A549 (cell line): Measurements from ENCODE around the gene DEFB126. TPM values are rescaled to one million over a fixed set of nuclear protein-coding genes. Genes with fewer than 3 reads are reported as not detected.
"Not testable (repeated sequence)": the region's sequence is repeated elsewhere in the genome, so short reads cannot be mapped to it uniquely, and the experiment has no call there.

Experiments used
- ATAC-seq, 2 experiments: fragments of 200-7000 bp in 1 of 2; fragments of >200 bp in 1 of 2; cut with Nextera tagmentation in 1 of 2; cut with Tn5 transposase in 1 of 2; 3 replicates each; pipeline versions ENCODE4 v1.8.0 to v1.9.1; 2018 to 2020; ENCODE audit warnings: mild to moderate bottlenecking in 1 of 2, moderate library complexity in 1 of 2
- CTCF ChIA-PET: fragments of 300-600 bp; sonication (Branson Sonifier 250); formaldehyde crosslinking; extraction: SDS; loops from one replicate; lab custom pipeline; 2021; ENCODE audit warnings: antibody characterized with exemption, inconsistent platforms; lab: Yijun Ruan, JAX
- POLR2A ChIA-PET: fragments of 350-600 bp; formaldehyde crosslinking; extraction: SDS; loops from one replicate; lab custom pipeline; 2021; ENCODE audit warnings: antibody characterized with exemption, inconsistent platforms; lab: Yijun Ruan, JAX
- DNase-seq, 2 experiments: peaks; one replicate each; pipeline versions ENCODE4 v3.0.0 to v3.0.0-alpha.2; 2011 to 2016; ENCODE audit warnings: low read depth in 1 of 2, low spot score in 1 of 2
- FAIRE-seq: peaks from 2 replicates; lab custom pipeline; 2011; peaks lifted over from hg19 to GRCh38; lab: Jason Lieb, UNC
- H3K27ac ChIP-seq, 2 experiments: fragments of >200 bp; sonication (Bioruptor Twin); formaldehyde crosslinking; 3 replicates each; pipeline ENCODE4 v1.5.1; 2016 to 2017
- H3K4me1 ChIP-seq: fragments of >200 bp; sonication (Bioruptor Twin); formaldehyde crosslinking; 3 replicates; pipeline ENCODE4 v1.6.1; 2016
- H3K4me2 ChIP-seq: fragments of >200 bp; sonication (Bioruptor Twin); formaldehyde crosslinking; 3 replicates; pipeline ENCODE4 v1.6.1; 2016
- H3K4me3 ChIP-seq: fragments of >200 bp; sonication (Bioruptor Twin); formaldehyde crosslinking; 3 replicates; pipeline ENCODE4 v1.5.1; 2016
- H3K9me3 ChIP-seq: fragments of >200 bp; sonication (Bioruptor Twin); formaldehyde crosslinking; 3 replicates; pipeline ENCODE4 v1.6.1; 2016
- ATOH8 ChIP-seq: fragments of 250-450 bp; sonication (Bioruptor Pico); IDR thresholded peaks from 2 replicates; pipeline ENCODE4 v1.5.0; 2020; ENCODE audit warnings: low read depth, mild to moderate bottlenecking, moderate library complexity
- BHLHE40 ChIP-seq: IDR thresholded peaks from 2 replicates; pipeline ENCODE4 v1.6.1; 2012; ENCODE audit warnings: low read depth, low read length, inconsistent platforms
- CBX2 ChIP-seq: fragments of 200-600 bp; sonication (generic); IDR thresholded peaks from 2 replicates; pipeline ENCODE4 v1.6.1; 2016; ENCODE audit warnings: low read depth, mild to moderate bottlenecking, borderline replicate concordance
- CBX8 ChIP-seq: fragments of 200-600 bp; sonication (generic); IDR thresholded peaks from 2 replicates; pipeline ENCODE4 v1.6.1; 2016
- CEBPB ChIP-seq, 2 experiments: fragments of >200 bp in 1 of 2; sonication (Bioruptor Twin) in 1 of 2; formaldehyde crosslinking in 1 of 2; IDR thresholded peaks; 2 replicates each; pipeline ENCODE4 v1.6.1; 2012 to 2016
- E2F6 ChIP-seq: IDR thresholded peaks from 2 replicates; pipeline ENCODE4 v1.6.1; 2012; ENCODE audit warnings: low read depth, borderline replicate concordance
- EHMT2 ChIP-seq: fragments of 200-600 bp; sonication (generic); IDR thresholded peaks from 2 replicates; pipeline ENCODE4 v1.6.1; 2016; ENCODE audit warnings: antibody characterized with exemption, low read depth, mild to moderate bottlenecking, moderate library complexity
- ELK1 ChIP-seq: fragments of 150-350 bp; IDR thresholded peaks from 2 replicates; pipeline ENCODE4 v1.6.1; 2014; ENCODE audit warnings: low read depth, mild to moderate bottlenecking, low read length
- EP300 ChIP-seq, 2 experiments: fragments of >200 bp; sonication (Bioruptor Twin); formaldehyde crosslinking; IDR thresholded peaks; 2 replicates in 1 of 2; 3 replicates in 1 of 2; pipeline ENCODE4 v1.6.1; 2016 to 2017
- ESRRA ChIP-seq: fragments of 150-350 bp; IDR thresholded peaks from 2 replicates; pipeline ENCODE4 v1.6.1; 2014; ENCODE audit warnings: mild to moderate bottlenecking, low read length, borderline replicate concordance
- FOXS1 ChIP-seq: fragments of 250-450 bp; sonication (Bioruptor Pico); IDR thresholded peaks from 2 replicates; pipeline ENCODE4 v1.5.0; 2020; ENCODE audit warnings: mild to moderate bottlenecking, moderate library complexity
- HDAC2 ChIP-seq: fragments of 200-600 bp; sonication (generic); IDR thresholded peaks from 2 replicates; pipeline ENCODE4 v1.6.1; 2016
- HMGXB4 ChIP-seq: fragments of 250-450 bp; sonication (Bioruptor Pico); IDR thresholded peaks from 2 replicates; pipeline ENCODE4 v1.5.0; 2021; ENCODE audit warnings: mild to moderate bottlenecking, moderate library complexity, borderline replicate concordance
- HOXB5 ChIP-seq: fragments of 250-450 bp; sonication (Bioruptor Pico); IDR thresholded peaks from 2 replicates; pipeline ENCODE4 v1.5.0; 2020; ENCODE audit warnings: mild to moderate bottlenecking, moderate library complexity
- JUN ChIP-seq, 2 experiments: fragments of >200 bp; sonication (Bioruptor Twin); formaldehyde crosslinking; IDR thresholded peaks; 2 replicates in 1 of 2; 3 replicates in 1 of 2; pipeline ENCODE4 v1.6.1; 2016 to 2017
- KDM1A ChIP-seq: fragments of 200-600 bp; sonication (generic); IDR thresholded peaks from 2 replicates; pipeline ENCODE4 v1.6.1; 2016; ENCODE audit warnings: low read depth, mild to moderate bottlenecking
- MAFK ChIP-seq: fragments of 450-650 bp; IDR thresholded peaks from 2 replicates; pipeline ENCODE4 v1.6.1; 2014; ENCODE audit not compliant: partially characterized antibody
- NFE2L2 ChIP-seq: fragments of 150-350 bp; conservative IDR thresholded peaks from 2 replicates; pipeline ENCODE4 v1.6.1; 2014; ENCODE audit warnings: low read length
- NPAS2 ChIP-seq: fragments of 250-450 bp; sonication (Bioruptor Pico); IDR thresholded peaks from 2 replicates; pipeline ENCODE4 v1.8.0; 2022; ENCODE audit warnings: mild to moderate bottlenecking, moderate library complexity, borderline replicate concordance
- PHF8 ChIP-seq: fragments of 200-600 bp; sonication (generic); IDR thresholded peaks from 2 replicates; pipeline ENCODE4 v1.6.1; 2016; ENCODE audit warnings: low read depth, mild to moderate bottlenecking, antibody characterized with exemption, moderate library complexity, borderline replicate concordance
- POLR2AphosphoS2 ChIP-seq: conservative IDR thresholded peaks from 2 replicates; pipeline ENCODE4 v1.6.1; 2012; ENCODE audit warnings: low read length, improper control_type of control experiment, inconsistent platforms
- RCOR1 ChIP-seq: fragments of 150-350 bp; IDR thresholded peaks from 2 replicates; pipeline ENCODE4 v1.6.1; 2014; ENCODE audit warnings: antibody characterized with exemption, low read length, low read depth
- RFX5 ChIP-seq: fragments of 450-650 bp; IDR thresholded peaks from 2 replicates; pipeline ENCODE4 v1.7.1; 2014; ENCODE audit warnings: antibody characterized with exemption, mild to moderate bottlenecking, moderate library complexity
- RNF2 ChIP-seq: fragments of 200-600 bp; sonication (generic); IDR thresholded peaks from 2 replicates; pipeline ENCODE4 v1.6.1; 2016; ENCODE audit warnings: low read depth, mild to moderate bottlenecking, antibody characterized with exemption, moderate library complexity, borderline replicate concordance
- TFCP2L1 ChIP-seq: fragments of 250-450 bp; sonication (Bioruptor Pico); IDR thresholded peaks from 2 replicates; pipeline ENCODE4 v1.5.0; 2021; ENCODE audit warnings: mild to moderate bottlenecking
- ZFP36 ChIP-seq: fragments of 450-650 bp; IDR thresholded peaks from 2 replicates; pipeline ENCODE4 v1.6.1; 2014; ENCODE audit warnings: borderline replicate concordance; ENCODE audit not compliant: partially characterized antibody
- ZNF302 ChIP-seq: fragments of 250-450 bp; sonication (Bioruptor Pico); IDR thresholded peaks from 2 replicates; pipeline ENCODE4 v1.9.0; 2021; ENCODE audit warnings: inconsistent platforms, mild to moderate bottlenecking, moderate library complexity
- WGBS: methylation state at CpG from one replicate; pipeline ENCODE4 v1.1.6; 2017; ENCODE audit errors: missing lambda C conversion rate; 5-methylcytosine and 5-hydroxymethylcytosine counted together
- polyA minus RNA-seq: library from RNA; depleted of rRNA, polyadenylated mRNA; stranded (reverse); fragments of >200 nt; gene quantifications from 2 replicates; pipeline ENCODE4 v1.2.3, GENCODE V29; 2011; rRNA and poly(A)+ RNA removed
- polyA plus RNA-seq, 4 experiments: library from polyadenylated mRNA; depleted of rRNA in 3 of 4; stranded (reverse); fragments of >200 nt; fragmentation: RNase III in 1 of 4; extraction: RNeasy Plus Mini Kit Qiagen cat#74134 plus additional on column Dnase treatment in 1 of 4; gene quantifications; 2 replicates in 3 of 4; 3 replicates in 1 of 4; pipeline ENCODE4 v1.2.3, GENCODE V29; 2011 to 2017

The DEFB126 gene
- polyA plus RNA-seq (2011; rRNA removed) = not detected in 2 replicates
- polyA plus RNA-seq (2012; cell fraction: cytosol; rRNA removed) = not detected in 2 replicates
- polyA plus RNA-seq (2012; cell fraction: nucleus; rRNA removed) = not detected in 2 replicates
- polyA plus RNA-seq (2017; fragmentation: RNase III; extraction: RNeasy Plus Mini Kit Qiagen cat#74134 plus additional on column Dnase treatment) = not detected in 3 replicates
- polyA minus RNA-seq = not detected in 2 replicates

GRCh38 chr20:142290-142689 lies at the start of gene DEFB126:
Gene DEFB126, plus strand, starts transcription at chr20:142590. Its CDS starts 39 bp downstream, at chr20:142629.
- no peak within 1 kb of the TSS for H3K27ac ChIP-seq
- CTCF ChIA-PET = no interaction called here
- H3K4me1 ChIP-seq = no peaks in the 10 kb centered on the region
- no peak for FAIRE-seq
- TF ChIP-seq BHLHE40 (no peak), NFE2L2 (no peak), RFX5 (no peak), E2F6 (no peak)
- TF ChIP-seq, all 56 proteins: peak for 0
- POLR2A ChIA-PET = no interaction called here
- Histone ChIP-seq H3K4me2 (no peak within 1 kb of the TSS), H3K9me3 (peaks cover 9% of the 10 kb centered on the region), H3K4me3 (no peak within 1 kb of the TSS)
- DNase-seq (no peak), ATAC-seq (peak; percentile 10 to 36; a peak in 2 of 6 replicates)
- 0% methylated on average over 1 of the region's 1 CpG for WGBS

GRCh38 chr20:93641-94040 lies 48.7 kb upstream of the DEFB126 start:
- H3K27ac ChIP-seq = no peak overlapping the region
- H3K4me1 ChIP-seq = no peaks in the 10 kb centered on the region
- H3K9me3 ChIP-seq = peaks cover 21% of the 10 kb centered on the region
- DNase-seq (no peak), FAIRE-seq (no peak), ATAC-seq (no peak)
- ChIA-PET CTCF (interaction anchor here (0.7 to 1.0 kb wide), 2 partner anchors 16 to 44 kb away, joined by 3 read pairs; no protein-coding TSS in a partner anchor), POLR2A (no interaction called here)
- H3K4me3 ChIP-seq = no peak overlapping the region
- no peak overlapping the region for H3K4me2 ChIP-seq
- TF ChIP-seq EHMT2 = no peak
- TF ChIP-seq ZNF302 (CRISPR knock-in tag) = no peak
- TF ChIP-seq ATOH8 (CRISPR knock-in tag) = no peak
- TF ChIP-seq HMGXB4 (CRISPR knock-in tag) = no peak
- TF ChIP-seq JUN (IDR thresholded peaks at IDR 0.05) = no peak
- no peak for TF ChIP-seq HDAC2
- no peak for TF ChIP-seq RNF2
- TF ChIP-seq CBX2 = no peak
- TF ChIP-seq ZFP36 = no peak
- no peak for TF ChIP-seq CEBPB (IDR thresholded peaks at IDR 0.05)
- no peak for TF ChIP-seq MAFK
- no peak for TF ChIP-seq NFE2L2
- TF ChIP-seq RFX5 = no peak
- TF ChIP-seq RCOR1 = no peak
- TF ChIP-seq ELK1 = no peak
- TF ChIP-seq CBX8 = no peak
- TF ChIP-seq PHF8 = no peak

- Histone ChIP-seq H3K27ac (no peak overlapping the region), H3K4me1 (no peaks in the 10 kb centered on the region), H3K4me3 (no peak overlapping the region), H3K9me3 (peaks cover 21% of the 10 kb centered on the region), H3K4me2 (no peak overlapping the region)
- ChIA-PET CTCF (no interaction called here), POLR2A (no interaction called here)
- TF ChIP-seq TFCP2L1 (no peak), ZNF302 (CRISPR knock-in tag) (no peak), NPAS2 (CRISPR knock-in tag) (no peak), EP300 (IDR thresholded peaks at IDR 0.05) (no peak), ESRRA (no peak), FOXS1 (CRISPR knock-in tag) (no peak), POLR2AphosphoS2 (no peak), KDM1A (no peak), HOXB5 (no peak), RCOR1 (no peak)
- peak; percentile 80 for FAIRE-seq
- DNase-seq = no peak
- ATAC-seq = no peak
- WGBS = 6% methylated on average over 4 of the region's 4 CpGs
Observed at GRCh38 chr20:95215-95614, 47.2 kb upstream of the DEFB126 start.

GRCh38 chr20:97691-98090 lies 44.7 kb upstream of the DEFB126 start:
- POLR2A ChIA-PET, H3K4me2 ChIP-seq, ATAC-seq, H3K27ac ChIP-seq, FAIRE-seq, H3K4me3 ChIP-seq, H3K4me1 ChIP-seq, DNase-seq: not testable (repeated sequence)
- 19% methylated on average over 5 of the region's 5 CpGs for WGBS
- peaks cover 21% of the 10 kb centered on the region for H3K9me3 ChIP-seq
- CTCF ChIA-PET = interaction anchor here (0.8 to 1.0 kb wide), 2 partner anchors 11 to 40 kb away, joined by 3 to 4 read pairs; partner anchors contain the start of gene DEFB125
